GM23338 (cell line): ENCODE data around the gene KRAS. TPM values are rescaled to one million over a fixed set of nuclear protein-coding genes. Genes with fewer than 3 reads are reported as not detected.

Experiments used
- ATAC-seq: fragments of 200-7000 bp; cut with Tn5 transposase; 3 replicates; pipeline ENCODE4 v1.9.1; 2020
- DNase-seq: peaks from one replicate; pipeline ENCODE4 v3.0.0-alpha.2; 2015; ENCODE audit warnings: low spot score
- H2AFZ ChIP-seq: fragments of 200-600 bp; sonication (generic); 2 replicates; pipeline ENCODE4 v1.8.0; 2016; ENCODE audit warnings: antibody characterized with exemption, mild to moderate bottlenecking, moderate library complexity
- H3F3A ChIP-seq: fragments of 200-600 bp; sonication (generic); replicated peaks from 2 replicates; pipeline ENCODE4 v1.8.0; 2017; ENCODE audit warnings: antibody characterized with exemption, mixed run types, low read depth
- H3K27ac ChIP-seq: fragments of 200-600 bp; sonication (generic); 2 replicates; pipeline ENCODE4 v1.6.1; 2016; ENCODE audit warnings: low read depth
- H3K27me3 ChIP-seq: fragments of 200-600 bp; sonication (generic); 2 replicates; pipeline ENCODE4 v1.8.0; 2016; ENCODE audit warnings: mild to moderate bottlenecking, mixed run types, moderate library complexity; ENCODE audit not compliant: insufficient read depth
- H3K36me3 ChIP-seq: fragments of 200-600 bp; sonication (generic); 2 replicates; pipeline ENCODE4 v1.8.0; 2016; ENCODE audit warnings: mild to moderate bottlenecking; ENCODE audit not compliant: insufficient read depth
- H3K4me1 ChIP-seq: fragments of 200-600 bp; sonication (generic); 2 replicates; pipeline ENCODE4 v1.8.0; 2016; ENCODE audit warnings: mild to moderate bottlenecking, moderate library complexity; ENCODE audit not compliant: insufficient read depth
- H3K4me2 ChIP-seq: fragments of 200-600 bp; sonication (generic); 2 replicates; pipeline ENCODE4 v1.7.1; 2017; ENCODE audit warnings: mixed run types
- H3K4me3 ChIP-seq: fragments of 200-600 bp; sonication (generic); 2 replicates; pipeline ENCODE4 v1.6.1; 2016; ENCODE audit warnings: mixed run types
- H3K79me2 ChIP-seq: fragments of 200-600 bp; sonication (generic); replicated peaks from 2 replicates; pipeline ENCODE4 v1.8.0; 2017; ENCODE audit warnings: mild to moderate bottlenecking; ENCODE audit not compliant: insufficient read depth
- H3K9me2 ChIP-seq: fragments of 200-600 bp; sonication (generic); 2 replicates; pipeline ENCODE4 v1.8.0; 2017; ENCODE audit not compliant: insufficient read depth
- H4K20me1 ChIP-seq: fragments of 200-600 bp; sonication (generic); replicated peaks from 2 replicates; pipeline ENCODE4 v1.8.0; 2017; ENCODE audit warnings: mild to moderate bottlenecking; ENCODE audit not compliant: insufficient read depth
- H3K27ac Mint-ChIP-seq: 2 replicates; pipeline ENCODE4 v1.8.0; 2020; ENCODE audit warnings: inconsistent platforms, mild to moderate bottlenecking, moderate library complexity, mixed read lengths
- H3K27me3 Mint-ChIP-seq: 3 replicates; pipeline ENCODE4 v1.8.0; 2022; ENCODE audit warnings: low read depth, mild to moderate bottlenecking, moderate library complexity, mixed read lengths, inconsistent platforms; ENCODE audit not compliant: insufficient read depth, poor library complexity
- H3K36me3 Mint-ChIP-seq: 3 replicates; pipeline ENCODE4 v1.8.0; 2021; ENCODE audit warnings: low read depth, mild to moderate bottlenecking, inconsistent platforms, moderate library complexity, mixed read lengths
- H3K4me1 Mint-ChIP-seq: 3 replicates; pipeline ENCODE4 v1.8.0; 2020; ENCODE audit warnings: mild to moderate bottlenecking, inconsistent platforms, mixed read lengths
- H3K4me3 Mint-ChIP-seq: 3 replicates; pipeline ENCODE4 v1.8.0; 2021; ENCODE audit warnings: moderate library complexity, mild to moderate bottlenecking, inconsistent platforms, mixed read lengths
- H3K9me3 Mint-ChIP-seq: 3 replicates; pipeline ENCODE4 v1.8.0; 2020; ENCODE audit warnings: moderate library complexity, mild to moderate bottlenecking, inconsistent platforms, mixed read lengths
- CREB1 ChIP-seq: fragments of 250-450 bp; sonication (Bioruptor Pico); IDR thresholded peaks from 2 replicates; pipeline ENCODE4 v1.5.0; 2020; ENCODE audit warnings: low read depth, mild to moderate bottlenecking, moderate library complexity
- EZH2 ChIP-seq: fragments of 200-600 bp; sonication (generic); IDR thresholded peaks from one replicate; pipeline ENCODE4 v1.8.0; 2017; ENCODE audit warnings: antibody characterized with exemption, mild to moderate bottlenecking, low read depth; ENCODE audit not compliant: unreplicated experiment
- EZH2phosphoT487 ChIP-seq: fragments of 200-600 bp; sonication (generic); IDR thresholded peaks from one replicate; pipeline ENCODE4 v1.8.1; 2018; ENCODE audit warnings: antibody characterized with exemption; ENCODE audit not compliant: unreplicated experiment
- JUNB ChIP-seq: IDR thresholded peaks from one replicate; pipeline ENCODE4 v1.6.1; 2016; ENCODE audit warnings: antibody characterized with exemption; ENCODE audit not compliant: unreplicated experiment
- NANOG ChIP-seq: IDR thresholded peaks from 2 replicates; pipeline ENCODE4 v1.6.1; 2016; ENCODE audit warnings: antibody characterized with exemption, borderline replicate concordance
- POLR2AphosphoS5 ChIP-seq: IDR thresholded peaks from 2 replicates; pipeline ENCODE4 v1.6.1; 2016; ENCODE audit warnings: antibody characterized with exemption, low read depth
- REST ChIP-seq: IDR thresholded peaks from one replicate; pipeline ENCODE4 v1.6.1; 2018; ENCODE audit warnings: antibody characterized with exemption; ENCODE audit not compliant: unreplicated experiment
- STAT1 ChIP-seq: IDR thresholded peaks from one replicate; pipeline ENCODE4 v1.6.1; 2016; ENCODE audit warnings: antibody characterized with exemption; ENCODE audit not compliant: unreplicated experiment
- ZNF114 ChIP-seq: fragments of 250-450 bp; sonication (Bioruptor Pico); IDR thresholded peaks from 2 replicates; pipeline ENCODE4 v1.5.0; 2020; ENCODE audit warnings: mild to moderate bottlenecking, moderate library complexity
- ZNF462 ChIP-seq: fragments of 250-450 bp; sonication (Bioruptor Pico); IDR thresholded peaks from 2 replicates; pipeline ENCODE4 v1.5.0; 2020; ENCODE audit warnings: mild to moderate bottlenecking, moderate library complexity
- polyA plus RNA-seq: library from polyadenylated mRNA; unstranded; fragments of >200 nt; fragmentation: Nextera tagmentation; extraction: Ambion mirVana; gene quantifications from 2 replicates; pipeline ENCODE4 v1.2.1, GENCODE V29; 2016
- total RNA-seq: library from RNA; depleted of rRNA; stranded (reverse); fragments of >200 nt; shearing (Covaris generic); gene quantifications from 2 replicates; pipeline ENCODE4 v1.2.3, GENCODE V29; 2014

KRAS gene
- total and polyA plus RNA-seq, 2 experiments from 2014 or later = 54.7 to 131 TPM

GRCh38 chr12:25184132-25184531 lies 66.6 kb downstream of the KRAS start (continued):
- TF ChIP-seq ZNF462 (no peak), POLR2AphosphoS5 (no peak)

- Histone ChIP-seq H3K4me3 (no peak overlapping the region), H4K20me1 (no peaks in the 10 kb centered on the region), H3F3A (no peaks in the 10 kb centered on the region), H3K27ac (no peak overlapping the region), H3K79me2 (no peaks in the 10 kb centered on the region), H3K4me2 (no peak overlapping the region), H3K27me3 (no peaks in the 10 kb centered on the region), H3K9me2 (no peaks in the 10 kb centered on the region), H3K4me1 (no peaks in the 10 kb centered on the region), H3K36me3 (no peaks in the 10 kb centered on the region), H2AFZ (peak overlapping the region; percentile 30; the same call in 1 of the 2 replicates)
- Mint-ChIP-seq H3K4me3 (no peak overlapping the region), H3K27ac (no peak overlapping the region), H3K4me1 (no peaks in the 10 kb centered on the region), H3K9me3 (no peaks in the 10 kb centered on the region; the same call in 2 of the 3 replicates), H3K36me3 (no peaks in the 10 kb centered on the region), H3K27me3 (peaks cover 3% of the 10 kb centered on the region)
- DNase-seq (no peak), ATAC-seq (no peak)
- no peak for TF ChIP-seq NANOG
- TF ChIP-seq CREB1 (CRISPR knock-in tag) = no peak
- no peak for TF ChIP-seq EZH2
- TF ChIP-seq STAT1 = no peak
- TF ChIP-seq ZNF114 = no peak
- TF ChIP-seq POLR2AphosphoS5 = no peak
- no peak for TF ChIP-seq REST
- TF ChIP-seq JUNB = no peak
- no peak for TF ChIP-seq EZH2phosphoT487
These were observed 68.0 kb downstream of the KRAS start for GRCh38 chr12:25182765-25183164.
